ENCODE measurements around the gene NTN1. TPM values are rescaled to one million over a fixed set of nuclear protein-coding genes. Genes with fewer than 3 reads are reported as not detected.

The NTN1 gene
- total RNA-seq, 3 donors from 2014 or later (not counting 1 experiment from before 2014, with no cell fraction given) = 0.12 to 0.15 (median 0.14) TPM

GRCh38 chr17:9028202-9028987 is 7.1 kb downstream of the NTN1 start:
- Mint-ChIP-seq H3K4me1 (no peaks in the 10 kb centered on the region), H3K27ac (no peak overlapping the region), H3K36me3 (no peaks in the 10 kb centered on the region), H3K9me3 (no peaks in the 10 kb centered on the region), H3K4me3 (no peak overlapping the region), H3K27me3 (ENCODE audit: low read depth in 2 of 2) (peaks cover 33 to 49% of the 10 kb centered on the region in 2 donors)
- 82% methylated on average over 11 of the region's 11 CpGs for WGBS (ENCODE audit: insufficient coverage)
- no peaks in the 10 kb centered on the region for H3K36me3 ChIP-seq (ENCODE audit: control insufficient read depth, insufficient read depth, low read length)
- DNase-seq (no peak), ATAC-seq (no peak)
- H3K27me3 ChIP-seq (ENCODE audit: control insufficient read depth, insufficient read depth, low read length) = peaks cover 19% of the 10 kb centered on the region
- no peak for TF ChIP-seq CTCF (IDR thresholded peaks at IDR 0.05)
- H3K9me3 ChIP-seq (ENCODE audit: control insufficient read depth, insufficient read depth, low read length) = no peaks in the 10 kb centered on the region
- no peak overlapping the region for H3K27ac ChIP-seq (ENCODE audit: low read length)
- intact Hi-C loops (cut with micrococcal nuclease) = loop anchor here (10.0 kb wide), 1 partner anchor 64 kb away; the partner anchor contains the start of gene PIK3R5
- no peak overlapping the region for H3K4me3 ChIP-seq (ENCODE audit: low read length)
- peaks cover 4% of the 10 kb centered on the region for H3K4me1 ChIP-seq (ENCODE audit: control insufficient read depth, insufficient read depth, low read length)

GRCh38 chr17:9028988-9029570 is 7.8 kb downstream of the NTN1 start:
- no peaks in the 10 kb centered on the region for H3K4me1 ChIP-seq (ENCODE audit: control insufficient read depth, insufficient read depth, low read length)
- no peaks in the 10 kb centered on the region for H3K36me3 Mint-ChIP-seq
- intact Hi-C loops (cut with micrococcal nuclease) = loop anchor here (10.0 kb wide), 1 partner anchor 64 kb away; the partner anchor contains the start of gene PIK3R5
- no peak overlapping the region for H3K27ac Mint-ChIP-seq
- no peaks in the 10 kb centered on the region for H3K36me3 ChIP-seq (ENCODE audit: control insufficient read depth, insufficient read depth, low read length)
- H3K27me3 Mint-ChIP-seq (ENCODE audit: low read depth in 2 of 2) = peaks cover 28 to 45% of the 10 kb centered on the region in 2 donors
- 89% methylated on average over 13 of the region's 13 CpGs for WGBS (ENCODE audit: insufficient coverage)
- ATAC-seq = no peak
- H3K4me1 Mint-ChIP-seq = no peaks in the 10 kb centered on the region
- no peaks in the 10 kb centered on the region for H3K9me3 ChIP-seq (ENCODE audit: control insufficient read depth, insufficient read depth, low read length)
- no peak for TF ChIP-seq CTCF (IDR thresholded peaks at IDR 0.05)
- H3K27me3 ChIP-seq (ENCODE audit: control insufficient read depth, insufficient read depth, low read length) = peaks cover 16% of the 10 kb centered on the region
- H3K4me3 Mint-ChIP-seq = no peak overlapping the region
- H3K4me3 ChIP-seq (ENCODE audit: low read length) = no peak overlapping the region
- H3K9me3 Mint-ChIP-seq = no peaks in the 10 kb centered on the region
- no peak overlapping the region for H3K27ac ChIP-seq (ENCODE audit: low read length)
- no peak for DNase-seq

GRCh38 chr17:9032151-9032550 is 10.8 kb downstream of the NTN1 start:
- Histone ChIP-seq H3K27me3 (ENCODE audit: control insufficient read depth, insufficient read depth, low read length) (peaks cover 2% of the 10 kb centered on the region), H3K4me1 (ENCODE audit: control insufficient read depth, insufficient read depth, low read length) (no peaks in the 10 kb centered on the region), H3K36me3 (ENCODE audit: control insufficient read depth, insufficient read depth, low read length) (no peaks in the 10 kb centered on the region), H3K4me3 (ENCODE audit: low read length) (no peak overlapping the region), H3K27ac (ENCODE audit: low read length) (no peak overlapping the region), H3K9me3 (ENCODE audit: control insufficient read depth, insufficient read depth, low read length) (no peaks in the 10 kb centered on the region)
- no peaks in the 10 kb centered on the region for H3K4me1 Mint-ChIP-seq
- no peak for ATAC-seq
- no peak for DNase-seq
- intact Hi-C loops (cut with micrococcal nuclease) = no loop called here
- TF ChIP-seq CTCF (IDR thresholded peaks at IDR 0.05) = no peak
- H3K27ac Mint-ChIP-seq = no peak overlapping the region
- H3K27me3 Mint-ChIP-seq (ENCODE audit: low read depth in 2 of 2) = peaks cover 9 to 14% of the 10 kb centered on the region in 2 donors
- H3K9me3 Mint-ChIP-seq = no peaks in the 10 kb centered on the region
- no peaks in the 10 kb centered on the region for H3K36me3 Mint-ChIP-seq
- no peak overlapping the region for H3K4me3 Mint-ChIP-seq
- 80% methylated on average over 9 of the region's 9 CpGs for WGBS (ENCODE audit: insufficient coverage)

Measured in natural killer cell (primary cell).